ENCODE data around the gene TRIM47. TPM values are rescaled to one million over a fixed set of nuclear protein-coding genes. Genes with fewer than 3 reads are reported as not detected.
A peak's percentile ranks its signal among the peaks of the same experiment; 100 is the strongest.

The TRIM47 gene
- total RNA-seq, 1 experiment from 2014 or later, result 86.7 TPM

GRCh38 chr17:75845058-75845711 is 33.2 kb downstream of the TRIM47 start (continued):
- TF ChIP-seq REST (IDR thresholded peaks at IDR 0.05; ENCODE audit: low read depth) (no peak), EGR1 (IDR thresholded peaks at IDR 0.05; ENCODE audit: low read depth) (no peak)

- Histone ChIP-seq H3K36me3 (ENCODE audit: control insufficient read depth in 1 of 2, insufficient read depth in 2 of 2, low read length in 2 of 2) (peaks cover 18 to 19% of the 10 kb centered on the region in 2 experiments; a peak in 3 of 4 replicates), H2AFZ (ENCODE audit: low read depth, low read length, poor library complexity, severe bottlenecking) (no peak overlapping the region), H3K4me2 (ENCODE audit: low read length) (peak overlapping the region; percentile 99), H3K4me3 (replicated peaks in 1 of 2; ENCODE audit: low read depth in 1 of 2, low read length in 2 of 2) (peak overlapping the region; percentile 46 to 57), H3K9me2 (ENCODE audit: insufficient read depth) (no peaks in the 10 kb centered on the region), H3K4me1 (ENCODE audit: control insufficient read depth in 1 of 2, insufficient read depth in 2 of 2, low read length in 2 of 2) (peaks cover 33 to 63% of the 10 kb centered on the region in 2 experiments), H3K27me3 (ENCODE audit: insufficient read depth, low read length) (no peaks in the 10 kb centered on the region), H3K79me2 (ENCODE audit: insufficient read depth, low read length) (no peaks in the 10 kb centered on the region), H4K20me1 (ENCODE audit: insufficient read depth) (no peaks in the 10 kb centered on the region), H3K9ac (ENCODE audit: low read length) (peak overlapping the region; percentile 86), H3K9me3 (ENCODE audit: control insufficient read depth in 1 of 2, insufficient read depth in 1 of 2, low read depth in 1 of 2, low read length in 2 of 2) (no peaks in the 10 kb centered on the region), H3K27ac (ENCODE audit: low read depth, low read length) (peak overlapping the region; percentile 88)
- BruUV-seq (replicated peaks), result no TSS peak
- TF ChIP-seq SP1 (IDR thresholded peaks at IDR 0.05; ENCODE audit: low read depth) (peak; percentile 93; the same call in 1 of the 2 replicates), YY1 (IDR thresholded peaks at IDR 0.05; ENCODE audit: extremely low read depth, insufficient replicate concordance, low read depth, low read length) (peak; percentile 50), MAX (IDR thresholded peaks at IDR 0.05) (no peak; the same call in 1 of the 2 replicates), SRF (IDR thresholded peaks at IDR 0.05; ENCODE audit: low read depth) (no peak), CEBPB (IDR thresholded peaks at IDR 0.05; ENCODE audit: low read depth) (no peak), ZBTB33 (IDR thresholded peaks at IDR 0.05; ENCODE audit: extremely low read depth, insufficient replicate concordance, low read length) (peak; percentile 67), POLR2AphosphoS5 (IDR thresholded peaks at IDR 0.05; ENCODE audit: low read depth, low read length) (peak; percentile 79)
- ChIA-PET POLR2A (interaction anchor here (0.7 to 3.3 kb wide), 10 partner anchors 11 to 68 kb away, joined by 3 to 42 read pairs (median 6); partner anchors contain the start of genes UNK and WBP2), CTCF (interaction anchor here (0.9 to 3.3 kb wide), 13 partner anchors 11 to 212 kb away, joined by 3 to 46 read pairs (median 5); partner anchors contain the start of gene WBP2), RAD21 (ENCODE audit: low non-redundant PET in 1 of 2, low total read pairs in 2 of 2, uncharacterized antibody in 2 of 2, unreplicated experiment in 2 of 2) (interaction anchor here (1.1 to 1.4 kb wide), 2 partner anchors 10 to 69 kb away, joined by 3 to 4 read pairs; no protein-coding TSS in a partner anchor)
- ATAC-seq (peak; percentile 82), DNase-seq (ENCODE audit: low read depth, low spot score) (peak; percentile 85)
- intact Hi-C loops (cut with micrococcal nuclease), result loop anchor here (1.0 to 2.0 kb wide), 2 partner anchors 11 to 60 kb away; partner anchors contain the start of genes UNK and WBP2
Measured at GRCh38 chr17:75844530-75845057, 33.8 kb downstream of the TRIM47 start.

Data from HCT116 (cell line).